B cell (primary cell): ENCODE results near the gene FSHB. TPM values are rescaled to one million over a fixed set of nuclear protein-coding genes. Genes with fewer than 3 reads are reported as not detected.

Experiments
- ATAC-seq: fragments of 200-7000 bp; cut with Tn5 transposase; one replicate; pipeline ENCODE4 v1.10.0; 2021; ENCODE audit warnings: low read depth, mild to moderate bottlenecking, moderate number of reproducible peaks, moderate library complexity
- CTCF ChIA-PET: fragments of 350-600 bp; sonication (Branson Sonifier 250); formaldehyde crosslinking; loops from one replicate; lab custom pipeline; 2021; ENCODE audit warnings: antibody characterized with exemption, inconsistent platforms; lab: Charles Lee
- POLR2A ChIA-PET: fragments of 350-600 bp; sonication (Branson Sonifier 250); formaldehyde crosslinking; loops from one replicate; lab custom pipeline; 2021; ENCODE audit warnings: antibody characterized with exemption; lab: Charles Lee
- DNase-seq: peaks from one replicate; pipeline ENCODE4 v3.0.0; 2013
- H2AFZ ChIP-seq: 2 replicates; pipeline ENCODE4 v1.6.1; 2012; ENCODE audit warnings: mild to moderate bottlenecking, low read depth, low read length; ENCODE audit not compliant: insufficient read depth, poor library complexity, severe bottlenecking
- H3K27ac ChIP-seq, 2 donors: 1 replicate in 1 of 2; 2 replicates in 1 of 2; pipeline ENCODE4 v1.5.1; 2012 to 2013; ENCODE audit warnings: low read length in 2 of 2, mild to moderate bottlenecking in 2 of 2, moderate library complexity in 1 of 2
- H3K27me3 ChIP-seq, 4 experiments: fragments of 200-600 bp in 1 of 4; sonication (generic) in 1 of 4; replicated peaks in 1 of 4; 1 replicate in 2 of 4; 2 replicates in 2 of 4; pipeline versions ENCODE4 v1.6.1 to v1.7.0; 2013 to 2016; ENCODE audit warnings: low read length in 3 of 4, mild to moderate bottlenecking in 2 of 4, mixed read lengths in 1 of 4, moderate library complexity in 1 of 4; ENCODE audit not compliant: insufficient read depth in 4 of 4, control insufficient read depth in 3 of 4; ENCODE audit errors: control extremely low read depth in 1 of 4
- H3K36me3 ChIP-seq, 2 experiments: replicated peaks in 1 of 2; 1 replicate in 1 of 2; 2 replicates in 1 of 2; pipeline versions ENCODE4 v1.6.1 to v1.7.1; 2013; ENCODE audit warnings: low read length in 1 of 2; ENCODE audit not compliant: insufficient read depth in 2 of 2, control insufficient read depth in 1 of 2; ENCODE audit errors: control extremely low read depth in 1 of 2, extremely low read depth in 1 of 2
- H3K4me1 ChIP-seq, 2 donors: fragments of 200-600 bp in 1 of 2; sonication (generic) in 1 of 2; 1 replicate in 1 of 2; 2 replicates in 1 of 2; pipeline versions ENCODE4 v1.5.1 to v1.6.1; 2013 to 2017; ENCODE audit warnings: low read length in 2 of 2; ENCODE audit not compliant: control insufficient read depth in 2 of 2, insufficient read depth in 2 of 2
- H3K4me2 ChIP-seq: replicated peaks from 2 replicates; pipeline ENCODE3; 2012; ENCODE audit warnings: mild to moderate bottlenecking, low read depth, low read length; ENCODE audit not compliant: poor library complexity, severe bottlenecking
- H3K4me3 ChIP-seq, 5 experiments: fragments of 200-600 bp in 1 of 5; sonication (generic) in 1 of 5; 1 replicate in 3 of 5; 2 replicates in 2 of 5; pipeline versions ENCODE4 v1.5.1 to v1.7.0; 2011 to 2016; ENCODE audit warnings: low read length in 4 of 5, mild to moderate bottlenecking in 4 of 5, low read depth in 2 of 5, control low read depth in 1 of 5, moderate library complexity in 1 of 5; ENCODE audit not compliant: insufficient read depth in 1 of 5; ENCODE audit errors: control extremely low read depth in 1 of 5, extremely low read depth in 1 of 5
- H3K79me2 ChIP-seq: fragments of 200-600 bp; sonication (generic); one replicate; pipeline ENCODE4 v1.6.0; 2016; ENCODE audit warnings: low read length; ENCODE audit not compliant: control insufficient read depth, insufficient read depth
- H3K9ac ChIP-seq: fragments of 200-600 bp; sonication (generic); 2 replicates; pipeline ENCODE4 v1.6.1; 2017; ENCODE audit warnings: mild to moderate bottlenecking, low read length, moderate library complexity
- H3K9me3 ChIP-seq, 3 donors: one replicate each; pipeline versions ENCODE4 v1.6.1 to v1.7.1; 2013; ENCODE audit warnings: low read length in 2 of 3; ENCODE audit not compliant: control insufficient read depth in 2 of 3, insufficient read depth in 1 of 3; ENCODE audit errors: control extremely low read depth in 1 of 3
- H4K20me1 ChIP-seq: 2 replicates; pipeline ENCODE4 v1.6.0; 2012; ENCODE audit warnings: mild to moderate bottlenecking, low read length; ENCODE audit not compliant: insufficient read depth, control insufficient read depth, poor library complexity, severe bottlenecking
- H3K27ac Mint-ChIP-seq: one replicate; pipeline ENCODE4 v1.8.0; 2021; ENCODE audit warnings: mixed read lengths
- H3K27me3 Mint-ChIP-seq: one replicate; pipeline ENCODE4 v1.8.0; 2021; ENCODE audit warnings: mixed read lengths
- H3K4me1 Mint-ChIP-seq: one replicate; pipeline ENCODE4 v1.8.0; 2021; ENCODE audit warnings: mixed read lengths
- H3K4me3 Mint-ChIP-seq: one replicate; pipeline ENCODE4 v1.8.0; 2021; ENCODE audit warnings: mixed read lengths
- H3K9me3 Mint-ChIP-seq: one replicate; pipeline ENCODE4 v1.8.0; 2022; ENCODE audit warnings: mixed read lengths; ENCODE audit not compliant: insufficient read depth
- CTCF ChIP-seq: fragments of 200-600 bp; IDR thresholded peaks from one replicate; pipeline ENCODE4 v1.8.0; 2022; ENCODE audit warnings: antibody characterized with exemption, mild to moderate bottlenecking
- EZH2 ChIP-seq: IDR thresholded peaks from 2 replicates; pipeline ENCODE4 v1.6.1; 2012; ENCODE audit warnings: borderline replicate concordance, low read depth, mild to moderate bottlenecking, moderate library complexity, low read length; ENCODE audit not compliant: insufficient read depth, poor library complexity, severe bottlenecking
- WGBS: methylation state at CpG from one replicate; pipeline ENCODE4 v1.1.5; 2013; ENCODE audit warnings: missing lambda C conversion rate; ENCODE audit not compliant: insufficient coverage; 5-methylcytosine and 5-hydroxymethylcytosine counted together
- intact Hi-C: fragments of 100-400 bp; cut with micrococcal nuclease; formaldehyde crosslinking; loops from one replicate; pipeline ENCODE4 v1.10.0; 2022
- polyA plus RNA-seq: library from polyadenylated mRNA; depleted of rRNA; stranded (reverse); fragments of >200 nt; gene quantifications from 2 replicates; pipeline ENCODE4 v1.2.3, GENCODE V29; 2012
- total RNA-seq, 2 donors: library from RNA; stranded (reverse); fragments of 120-200 nt in 1 of 2; gene quantifications; 1 replicate in 1 of 2; 2 replicates in 1 of 2; pipeline versions ENCODE4 v1.2.3 to v1.2.4, GENCODE V29; 2013 to 2022

FSHB gene
- total and polyA plus RNA-seq, 2 donors (not counting 1 experiment from before 2014, with no cell fraction given), result not detected

DNA sequence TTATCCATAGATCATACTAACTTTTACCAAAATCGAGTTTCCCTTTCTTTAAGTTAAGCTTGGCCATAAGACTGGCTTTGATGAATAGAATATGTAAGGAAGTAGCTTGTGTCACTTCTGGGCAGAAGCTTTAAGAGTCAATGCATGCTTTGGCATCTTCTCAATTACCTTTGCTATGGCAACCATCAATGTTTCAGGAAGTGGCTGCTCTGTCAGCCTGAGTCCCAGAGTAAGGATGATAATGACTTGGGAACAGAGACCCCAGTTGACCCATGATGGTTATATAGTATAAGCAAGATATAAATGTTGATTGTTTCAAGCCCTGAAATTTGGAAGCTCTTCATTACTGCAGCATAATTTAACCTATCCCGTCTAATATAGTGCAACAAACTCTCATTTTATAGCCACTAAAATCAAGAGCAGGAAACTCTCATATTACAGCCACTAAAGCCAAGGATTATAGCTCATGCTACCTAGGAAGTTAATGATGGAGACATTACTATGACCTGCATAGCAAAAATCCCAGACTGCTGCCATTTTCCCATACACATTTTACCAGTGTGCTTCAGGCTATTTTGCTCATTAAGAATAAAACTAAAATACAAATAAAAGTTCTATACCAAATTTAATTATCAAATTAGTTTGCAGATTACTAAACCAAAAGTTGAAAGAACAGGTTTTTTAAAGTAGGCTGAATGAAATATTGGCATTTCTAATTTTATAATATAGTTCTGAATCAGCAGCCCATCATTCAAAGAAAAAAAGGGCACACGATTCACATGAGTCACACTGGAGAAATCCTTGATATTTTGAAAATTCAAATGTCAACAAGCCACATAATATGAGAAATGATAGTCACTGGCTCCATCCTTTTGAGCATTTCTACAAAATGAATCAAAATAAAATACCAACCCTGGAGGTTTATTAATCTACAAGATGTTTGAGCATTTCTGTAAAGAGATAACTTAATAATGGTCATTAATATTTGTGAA, 23.8 kb downstream of the FSHB start:
- Histone ChIP-seq H3K79me2 (no peaks in the 10 kb centered on the region), H3K27ac (no peak overlapping the region), H3K36me3 (no peaks in the 10 kb centered on the region), H4K20me1 (no peaks in the 10 kb centered on the region), H3K9ac (no peak overlapping the region), H3K4me3 (no peak overlapping the region), H3K4me2 (no peak overlapping the region), H2AFZ (no peak overlapping the region), H3K27me3 (no peaks in the 10 kb centered on the region), H3K9me3 (no peaks in the 10 kb centered on the region), H3K4me1 (no peaks in the 10 kb centered on the region)
- no peak overlapping the region for H3K27ac Mint-ChIP-seq
- ChIA-PET POLR2A (no interaction called here), CTCF (no interaction called here)
- H3K27me3 Mint-ChIP-seq, result peaks cover 9% of the 10 kb centered on the region
- intact Hi-C loops, result no loop called here
- no peaks in the 10 kb centered on the region for H3K4me1 Mint-ChIP-seq
- no peak for ATAC-seq
- WGBS, result no CpG with 5 or more reads among the region's 3 CpGs
- no peak for DNase-seq
- peaks cover 2% of the 10 kb centered on the region for H3K9me3 Mint-ChIP-seq
- TF ChIP-seq CTCF (no peak), EZH2 (no peak)
- H3K4me3 Mint-ChIP-seq, result no peak overlapping the region

DNA sequence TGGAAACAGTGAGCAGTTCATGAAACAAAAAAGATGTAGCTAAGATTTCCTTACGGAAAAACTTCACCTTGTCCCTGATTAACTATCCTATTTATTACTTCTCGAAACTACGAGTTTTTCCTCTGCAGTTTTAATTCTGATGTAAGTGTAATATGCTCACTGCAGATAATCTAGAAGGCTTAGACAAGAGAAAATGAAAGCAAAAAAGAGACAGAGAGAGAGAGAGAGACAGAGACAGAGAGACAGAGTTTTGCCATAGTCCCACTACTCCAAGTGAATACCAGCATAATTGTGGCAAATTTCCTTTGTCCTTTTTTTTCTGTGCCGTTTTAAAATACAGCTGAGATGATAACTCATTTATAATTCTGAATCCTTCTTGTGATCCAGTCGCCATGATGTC, 24.8 kb downstream of the FSHB start:
- no peaks in the 10 kb centered on the region for H4K20me1 ChIP-seq
- no peaks in the 10 kb centered on the region for H3K27me3 ChIP-seq
- H3K4me3 ChIP-seq, result no peak overlapping the region
- ATAC-seq (no peak), DNase-seq (no peak)
- no peak for TF ChIP-seq CTCF
- no peak for TF ChIP-seq EZH2
- no peaks in the 10 kb centered on the region for H3K9me3 ChIP-seq
- H3K79me2 ChIP-seq, result no peaks in the 10 kb centered on the region
- H3K27ac ChIP-seq, result no peak overlapping the region
- no peak overlapping the region for H3K9ac ChIP-seq
- no peak overlapping the region for H3K4me3 Mint-ChIP-seq
- no CpG with 5 or more reads among the region's 5 CpGs for WGBS
- CTCF ChIA-PET, result no interaction called here
- H3K4me1 ChIP-seq, result no peaks in the 10 kb centered on the region
- H3K27me3 Mint-ChIP-seq, result peaks cover 6% of the 10 kb centered on the region
- intact Hi-C loops, result no loop called here
- peaks cover 2% of the 10 kb centered on the region for H3K9me3 Mint-ChIP-seq
- no peak overlapping the region for H3K27ac Mint-ChIP-seq
- H3K4me2 ChIP-seq, result no peak overlapping the region
- H3K36me3 ChIP-seq, result no peaks in the 10 kb centered on the region
- POLR2A ChIA-PET, result no interaction called here
- no peaks in the 10 kb centered on the region for H3K4me1 Mint-ChIP-seq
- H2AFZ ChIP-seq, result no peak overlapping the region
